HG03457 (cell line): ENCODE results near the gene OR2Z1.
"Not testable (repeated sequence)": the region's sequence is repeated elsewhere in the genome, so short reads cannot be mapped to it uniquely, and the experiment has no call there.

Experiments used
- ATAC-seq: cut with Tn5 transposase; IDR thresholded peaks from one replicate; pipeline ENCODE4 v1.9.1; 2021; ENCODE audit warnings: moderate number of reproducible peaks; ENCODE audit not compliant: unreplicated experiment

OR2Z1 gene

GRCh38 chr19:8702350-8702749 is 19.1 kb upstream of the OR2Z1 start:
- no peak for ATAC-seq

- ATAC-seq: no peak
Observed at GRCh38 chr19:8703223-8703622, 18.2 kb upstream of the OR2Z1 start.

- ATAC-seq: not testable (repeated sequence)
Observed at GRCh38 chr19:8705304-8705703, 16.1 kb upstream of the OR2Z1 start.

DNA sequence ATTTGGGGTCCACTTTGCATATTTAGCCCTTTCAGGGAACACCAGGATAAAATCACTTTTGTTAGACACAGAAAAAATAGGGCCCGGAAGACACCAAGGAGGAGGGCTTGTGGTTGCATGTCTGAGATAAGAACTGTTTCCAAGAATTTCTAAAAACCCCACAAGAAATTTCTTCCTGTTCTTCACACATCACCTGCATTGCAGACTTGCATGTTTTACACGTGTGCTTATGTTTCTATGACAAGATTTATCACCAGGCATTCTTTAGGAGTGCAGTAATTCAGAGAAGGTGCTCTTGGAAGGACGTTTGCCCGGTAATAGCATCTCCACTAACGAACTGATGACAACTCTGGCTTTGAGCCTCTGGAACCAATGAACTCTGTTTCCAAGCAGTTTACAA is 15.7 kb upstream of the OR2Z1 start:
- ATAC-seq: no peak

- not testable (repeated sequence) for ATAC-seq
Observed at GRCh38 chr19:8710337-8710736, 11.1 kb upstream of the OR2Z1 start.

GRCh38 chr19:8722032-8722431 is 598 bp downstream of the OR2Z1 start:
- no peak for ATAC-seq

GRCh38 chr19:8724276-8724675 is 2.8 kb downstream of the OR2Z1 start:
- no peak for ATAC-seq

GRCh38 chr19:8731428-8732169 is 10.2 kb downstream of the OR2Z1 start:
- ATAC-seq: no peak

- no peak for ATAC-seq
Observed at GRCh38 chr19:8738377-8738776, 16.9 kb downstream of the OR2Z1 start.

DNA sequence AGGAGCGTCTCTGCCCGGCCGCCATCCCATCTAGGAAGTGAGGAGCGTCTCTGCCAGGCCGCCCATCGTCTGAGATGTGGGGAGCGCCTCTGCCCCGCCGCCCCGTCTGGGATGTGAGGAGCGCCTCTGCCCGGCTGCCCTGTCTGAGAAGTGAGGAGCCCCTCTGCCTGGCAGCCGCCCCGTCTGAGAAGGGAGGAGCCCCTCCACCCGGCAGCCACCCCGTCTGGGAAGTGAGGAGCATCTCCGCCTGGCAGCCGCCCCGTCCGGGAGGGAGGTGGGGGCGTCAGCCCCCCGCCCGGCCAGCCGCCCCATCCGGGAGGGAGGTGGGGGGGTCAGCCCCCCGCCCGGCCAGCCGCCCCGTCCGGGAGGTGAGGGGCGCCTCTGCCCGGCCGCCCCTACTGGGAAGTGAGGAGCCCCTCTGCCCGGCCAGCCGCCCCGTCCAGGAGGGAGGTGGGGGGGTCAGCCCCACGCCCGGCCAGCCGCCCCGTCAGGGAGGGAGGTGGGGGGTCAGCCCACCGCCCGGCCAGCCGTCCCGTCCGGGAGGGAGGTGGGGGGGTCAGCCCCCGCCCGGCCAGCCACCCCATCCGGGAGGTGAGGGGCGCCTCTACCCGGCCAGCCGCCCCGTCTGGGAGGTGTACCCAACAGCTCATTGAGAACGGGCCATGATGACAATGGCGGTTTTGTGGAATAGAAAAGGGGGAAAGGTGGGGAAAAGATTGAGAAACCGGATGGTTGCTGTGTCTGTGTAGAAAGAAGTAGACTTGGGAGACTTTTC is 18.0 kb downstream of the OR2Z1 start:
- ATAC-seq: not testable (repeated sequence)

DNA sequence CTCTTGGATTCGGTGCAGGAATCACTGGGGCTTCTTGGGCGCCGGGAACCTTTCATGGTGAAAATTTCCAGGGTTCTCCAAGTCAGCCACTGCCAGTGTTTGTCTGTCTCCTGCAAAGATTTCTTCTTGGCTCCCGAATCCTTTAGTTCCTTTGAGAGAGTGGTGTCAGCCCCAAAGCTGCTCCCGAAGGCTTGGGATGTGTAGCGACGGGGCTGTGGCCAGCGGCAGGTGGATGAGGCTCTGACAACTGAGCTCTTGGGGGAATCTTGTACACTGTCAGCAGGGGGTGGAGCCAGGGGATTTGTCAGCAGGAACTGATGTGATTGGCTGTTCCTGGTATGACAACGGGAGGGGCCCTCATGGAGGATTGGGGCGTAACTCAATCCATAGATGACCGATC is 45.8 kb downstream of the OR2Z1 start:
- ATAC-seq: not testable (repeated sequence)

DNA sequence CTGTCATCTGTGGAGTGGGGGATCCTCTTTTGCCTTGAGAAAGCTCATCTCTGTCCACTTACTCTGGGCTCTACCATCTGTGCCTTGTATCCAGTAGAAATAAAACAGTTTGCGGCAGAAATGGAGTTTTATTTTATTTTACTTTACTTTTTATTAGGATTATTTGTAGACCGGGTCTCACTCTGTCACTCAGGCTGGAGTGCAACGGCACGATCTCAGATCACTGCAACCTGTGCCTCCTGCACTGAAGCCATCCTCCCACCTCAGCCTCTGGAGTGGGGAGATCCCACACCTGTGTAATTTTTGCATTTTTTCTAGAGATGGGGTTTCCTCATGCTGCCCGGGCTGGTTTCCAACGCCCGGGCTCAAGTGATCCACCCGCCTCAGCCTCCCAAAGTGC is 47.8 kb downstream of the OR2Z1 start:
- not testable (repeated sequence) for ATAC-seq

GRCh38 chr19:8773587-8773986 is 52.2 kb downstream of the OR2Z1 start:
- not testable (repeated sequence) for ATAC-seq
